HEK293 (cell line): ENCODE measurements around the gene CAP2.

ENCODE experiments used
- HOXC10 ChIP-seq: sonication (generic); formaldehyde crosslinking; IDR thresholded peaks from 2 replicates; pipeline ENCODE4 v1.8.1; 2023; ENCODE audit warnings: mild to moderate bottlenecking, missing genetic modification reagents
- PATZ1 ChIP-seq: fragments of 450-650 bp; formaldehyde crosslinking; IDR thresholded peaks from 2 replicates; pipeline ENCODE4 v1.5.1; 2016; ENCODE audit warnings: missing biosample characterization, missing genetic modification characterization
- PRDM6 ChIP-seq: fragments of 450-650 bp; formaldehyde crosslinking; IDR thresholded peaks from 2 replicates; pipeline ENCODE4 v1.5.1; 2017; ENCODE audit warnings: missing biosample characterization, missing genetic modification characterization
- REST ChIP-seq: fragments of 450-650 bp; formaldehyde crosslinking; IDR thresholded peaks from 2 replicates; pipeline ENCODE4 v1.5.1; 2016; ENCODE audit warnings: missing biosample characterization, missing genetic modification characterization
- SCRT2 ChIP-seq: fragments of 450-650 bp; formaldehyde crosslinking; IDR thresholded peaks from 2 replicates; pipeline ENCODE4 v1.5.1; 2016; ENCODE audit warnings: missing biosample characterization, missing genetic modification characterization
- TCF7L2 ChIP-seq: IDR thresholded peaks from 2 replicates; pipeline ENCODE4 v1.6.1; 2011; ENCODE audit warnings: low read depth, mild to moderate bottlenecking, inconsistent platforms, low read length, moderate library complexity, borderline replicate concordance
- ZBTB10 ChIP-seq: fragments of 450-650 bp; formaldehyde crosslinking; IDR thresholded peaks from 2 replicates; pipeline ENCODE4 v1.5.1; 2016; ENCODE audit warnings: missing biosample characterization, missing genetic modification characterization
- ZEB2 ChIP-seq: fragments of 450-650 bp; formaldehyde crosslinking; IDR thresholded peaks from 2 replicates; pipeline ENCODE4 v1.5.1; 2016; ENCODE audit warnings: missing biosample characterization, missing genetic modification characterization
- ZNF148 ChIP-seq: fragments of 450-650 bp; formaldehyde crosslinking; IDR thresholded peaks from 2 replicates; pipeline ENCODE4 v1.5.0; 2017; ENCODE audit warnings: missing biosample characterization, missing genetic modification characterization, borderline replicate concordance
- ZNF174 ChIP-seq: fragments of 450-650 bp; formaldehyde crosslinking; IDR thresholded peaks from 2 replicates; pipeline ENCODE4 v1.5.0; 2017; ENCODE audit warnings: missing biosample characterization, mild to moderate bottlenecking, missing genetic modification characterization
- ZNF202 ChIP-seq: fragments of 450-650 bp; formaldehyde crosslinking; IDR thresholded peaks from 2 replicates; pipeline ENCODE4 v1.5.1; 2016; ENCODE audit warnings: missing biosample characterization, missing genetic modification characterization, borderline replicate concordance
- ZNF223 ChIP-seq: fragments of 450-650 bp; formaldehyde crosslinking; IDR thresholded peaks from 2 replicates; pipeline ENCODE4 v1.5.1; 2016; ENCODE audit warnings: missing biosample characterization, missing genetic modification characterization
- ZNF292 ChIP-seq: fragments of 450-650 bp; formaldehyde crosslinking; IDR thresholded peaks from 2 replicates; pipeline ENCODE4 v1.5.1; 2016; ENCODE audit warnings: low read depth, missing biosample characterization, missing genetic modification characterization, borderline replicate concordance
- ZNF335 ChIP-seq: fragments of 450-650 bp; formaldehyde crosslinking; conservative IDR thresholded peaks from 2 replicates; pipeline ENCODE4 v1.5.1; 2016; ENCODE audit warnings: missing biosample characterization, missing genetic modification characterization
- ZNF510 ChIP-seq: fragments of 450-650 bp; formaldehyde crosslinking; IDR thresholded peaks from 2 replicates; pipeline ENCODE4 v1.5.1; 2018; ENCODE audit warnings: mild to moderate bottlenecking, missing genetic modification characterization, missing biosample characterization; ENCODE audit not compliant: insufficient replicate concordance
- ZNF548 ChIP-seq: fragments of 450-650 bp; formaldehyde crosslinking; IDR thresholded peaks from 2 replicates; pipeline ENCODE4 v1.5.1; 2016; ENCODE audit warnings: missing biosample characterization, missing genetic modification characterization
- ZNF558 ChIP-seq: fragments of 450-650 bp; formaldehyde crosslinking; IDR thresholded peaks from 2 replicates; pipeline ENCODE4 v1.5.1; 2016; ENCODE audit warnings: missing biosample characterization, missing genetic modification characterization
- ZNF639 ChIP-seq: fragments of 450-650 bp; formaldehyde crosslinking; IDR thresholded peaks from 2 replicates; pipeline ENCODE4 v1.5.1; 2016; ENCODE audit warnings: missing biosample characterization, missing genetic modification characterization
- ZNF645 ChIP-seq: fragments of 450-650 bp; formaldehyde crosslinking; IDR thresholded peaks from 2 replicates; pipeline ENCODE4; 2016; ENCODE audit warnings: missing biosample characterization, missing genetic modification characterization
- ZNF660 ChIP-seq: fragments of 450-650 bp; IDR thresholded peaks from 2 replicates; pipeline ENCODE4 v1.5.1; 2018; ENCODE audit warnings: missing biosample characterization, mild to moderate bottlenecking, missing genetic modification characterization
- ZSCAN4 ChIP-seq: fragments of 450-650 bp; formaldehyde crosslinking; IDR thresholded peaks from 2 replicates; pipeline ENCODE4 v1.5.1; 2017; ENCODE audit warnings: missing biosample characterization, missing genetic modification characterization

The CAP2 gene

GRCh38 chr6:17393892-17394631 is 667 bp downstream of the CAP2 start (continued):
- no peak for TF ChIP-seq ZBTB10 (tag by site-specific recombination)
- TF ChIP-seq ZNF510 (tag by site-specific recombination): no peak
- TF ChIP-seq ZNF174 (tag by site-specific recombination): no peak
- TF ChIP-seq TCF7L2: no peak
- no peak for TF ChIP-seq PRDM6 (tag by site-specific recombination)
- no peak for TF ChIP-seq ZNF548 (tag by site-specific recombination)
- TF ChIP-seq ZEB2 (tag by site-specific recombination): peak; percentile 37; the same call in 1 of the 2 replicates
- peak; percentile 77 for TF ChIP-seq PATZ1 (tag by site-specific recombination)
- TF ChIP-seq HOXC10: no peak
- 0 out of 2 replicates have a peak, but pooled peaks have one; percentile 41 for TF ChIP-seq ZNF639 (tag by site-specific recombination)
- no peak; the same call in 1 of the 2 replicates for TF ChIP-seq REST (tag by site-specific recombination)
- TF ChIP-seq ZNF202 (tag by site-specific recombination): no peak
- TF ChIP-seq ZNF223 (tag by site-specific recombination): no peak
- 0 out of 2 replicates have a peak, but pooled peaks have one; percentile 16 for TF ChIP-seq ZNF660 (tag by site-specific recombination)
- peak; percentile 69 for TF ChIP-seq ZNF335 (tag by site-specific recombination)
- no peak for TF ChIP-seq SCRT2 (tag by site-specific recombination)
- no peak for TF ChIP-seq ZNF645 (tag by site-specific recombination)
- TF ChIP-seq ZNF148 (tag by site-specific recombination): no peak
- no peak for TF ChIP-seq ZNF292 (tag by site-specific recombination)
- TF ChIP-seq ZSCAN4 (tag by site-specific recombination): no peak
- 0 out of 2 replicates have a peak, but pooled peaks have one; percentile 12 for TF ChIP-seq ZNF558
